IMR-90 (cell line): ENCODE data around the gene EPHB6. TPM values are rescaled to one million over a fixed set of nuclear protein-coding genes. Genes with fewer than 3 reads are reported as not detected.

ENCODE experiments used
- ATAC-seq: fragments of 200-7000 bp; cut with Tn5 transposase; 2 replicates; pipeline ENCODE4 v1.9.1; 2020; ENCODE audit warnings: low read depth, mild to moderate bottlenecking, moderate library complexity
- BruUV-seq: library from RNA; stranded (reverse); fragments of 400-500 nt; replicated peaks from 2 replicates; lab custom pipeline; 2021; lab: Mats Ljungman, UMichigan
- CTCF ChIA-PET: fragments of 300-600 bp; formaldehyde crosslinking; extraction: SDS; loops from one replicate; lab custom pipeline; 2021; ENCODE audit warnings: antibody characterized with exemption; lab: Yijun Ruan, JAX
- POLR2A ChIA-PET: fragments of 300-600 bp; sonication (Branson Sonifier 250); formaldehyde crosslinking; loops from one replicate; lab custom pipeline; 2022; ENCODE audit warnings: antibody characterized with exemption; ENCODE audit not compliant: unreplicated experiment; lab: Charles Lee
- DNase-seq: peaks from one replicate; pipeline ENCODE4 v3.0.0; 2013
- H2AFZ ChIP-seq: replicated peaks from 2 replicates; pipeline ENCODE3; 2013; ENCODE audit warnings: low read length, mild to moderate bottlenecking; ENCODE audit not compliant: poor library complexity
- H2AK5ac ChIP-seq: 2 replicates; pipeline ENCODE4 v1.6.1; 2013; ENCODE audit warnings: low read depth, low read length, inconsistent platforms
- H2AK9ac ChIP-seq: replicated peaks from 2 replicates; pipeline ENCODE3; 2013; ENCODE audit warnings: mild to moderate bottlenecking, low read depth, low read length, moderate library complexity; ENCODE audit not compliant: poor library complexity
- H2BK120ac ChIP-seq: 2 replicates; pipeline ENCODE4 v1.6.1; 2013; ENCODE audit warnings: low read depth, low read length, inconsistent platforms
- H2BK15ac ChIP-seq: 3 replicates; pipeline ENCODE4 v1.6.1; 2013; ENCODE audit warnings: low read depth, low read length, inconsistent platforms
- H2BK20ac ChIP-seq: 2 replicates; pipeline ENCODE4 v1.6.1; 2013; ENCODE audit warnings: low read depth, mild to moderate bottlenecking, inconsistent platforms, low read length, moderate library complexity
- H2BK5ac ChIP-seq: 2 replicates; pipeline ENCODE4 v1.6.1; 2013; ENCODE audit warnings: mild to moderate bottlenecking, low read depth, low read length, inconsistent platforms; ENCODE audit not compliant: poor library complexity, severe bottlenecking
- H3K14ac ChIP-seq: replicated peaks from 2 replicates; pipeline ENCODE4 v1.6.1; 2013; ENCODE audit warnings: low read depth, low read length, inconsistent platforms
- H3K18ac ChIP-seq: 2 replicates; pipeline ENCODE4 v1.6.1; 2013; ENCODE audit warnings: low read depth, low read length, control low read depth
- H3K23ac ChIP-seq: 2 replicates; pipeline ENCODE4 v1.6.1; 2013; ENCODE audit warnings: low read depth, low read length, inconsistent platforms
- H3K27ac ChIP-seq: 2 replicates; pipeline ENCODE4 v1.5.1; 2013; ENCODE audit warnings: mild to moderate bottlenecking, control low read depth, low read length; ENCODE audit not compliant: insufficient read depth
- H3K27me3 ChIP-seq: 2 replicates; pipeline ENCODE4 v1.6.1; 2013; ENCODE audit warnings: low read length; ENCODE audit not compliant: control insufficient read depth, insufficient read depth
- H3K36me3 ChIP-seq: 2 replicates; pipeline ENCODE4 v1.6.1; 2013; ENCODE audit warnings: low read length, mixed read lengths; ENCODE audit not compliant: control insufficient read depth, insufficient read depth
- H3K4ac ChIP-seq: 2 replicates; pipeline ENCODE4 v1.6.1; 2013; ENCODE audit warnings: low read depth, low read length, inconsistent platforms
- H3K4me1 ChIP-seq: 2 replicates; pipeline ENCODE4 v1.6.1; 2013; ENCODE audit warnings: low read length, mixed read lengths; ENCODE audit not compliant: control insufficient read depth, insufficient read depth
- H3K4me2 ChIP-seq: 2 replicates; pipeline ENCODE4 v1.6.1; 2013; ENCODE audit warnings: low read depth, mild to moderate bottlenecking, control low read depth, low read length, moderate library complexity
- H3K4me3 ChIP-seq: 2 replicates; pipeline ENCODE4 v1.5.1; 2013; ENCODE audit warnings: low read depth, mild to moderate bottlenecking, control low read depth, low read length, moderate library complexity; ENCODE audit not compliant: insufficient read depth
- H3K56ac ChIP-seq: 2 replicates; pipeline ENCODE4 v1.6.1; 2013; ENCODE audit warnings: low read length, inconsistent platforms; ENCODE audit not compliant: insufficient read depth; ENCODE audit errors: extremely low read depth
- H3K79me1 ChIP-seq, 2 experiments: 2 replicates each; pipeline ENCODE4 v1.6.1; 2013; ENCODE audit warnings: low read length in 2 of 2, inconsistent platforms in 1 of 2, low read depth in 1 of 2
- H3K9ac ChIP-seq: 2 replicates; pipeline ENCODE4 v1.6.1; 2013; ENCODE audit warnings: low read depth, low read length, control low read depth
- H3K9me1 ChIP-seq: 2 replicates; pipeline ENCODE4 v1.6.1; 2013; ENCODE audit warnings: low read length, inconsistent platforms; ENCODE audit not compliant: insufficient read depth
- H3K9me3 ChIP-seq: 2 replicates; pipeline ENCODE4 v1.6.1; 2013; ENCODE audit warnings: low read length; ENCODE audit not compliant: control insufficient read depth, insufficient read depth
- H4K20me1 ChIP-seq: 2 replicates; pipeline ENCODE4 v1.6.1; 2013; ENCODE audit warnings: low read length, inconsistent platforms; ENCODE audit not compliant: insufficient read depth
- H4K5ac ChIP-seq: 2 replicates; pipeline ENCODE4 v1.6.1; 2013; ENCODE audit warnings: mild to moderate bottlenecking, low read depth, low read length, control low read depth
- H4K8ac ChIP-seq, 2 experiments: 2 replicates each; pipeline ENCODE4 v1.6.1; 2013; ENCODE audit warnings: low read depth in 2 of 2, low read length in 2 of 2, control low read depth in 1 of 2, inconsistent platforms in 1 of 2
- H4K91ac ChIP-seq: 2 replicates; pipeline ENCODE4 v1.6.1; 2013; ENCODE audit warnings: low read depth, low read length, inconsistent platforms; ENCODE audit not compliant: insufficient read depth
- CEBPB ChIP-seq: IDR thresholded peaks from 2 replicates; pipeline ENCODE4 v1.6.1; 2012; ENCODE audit warnings: low read depth, low read length, improper control_type of control experiment
- MAZ ChIP-seq: IDR thresholded peaks from 2 replicates; pipeline ENCODE4 v1.6.1; 2012; ENCODE audit warnings: low read depth, mild to moderate bottlenecking, low read length, improper control_type of control experiment, moderate library complexity, borderline replicate concordance
- MXI1 ChIP-seq: IDR thresholded peaks from 2 replicates; pipeline ENCODE4 v1.6.1; 2012; ENCODE audit warnings: low read depth, mild to moderate bottlenecking, low read length, moderate library complexity, borderline replicate concordance
- NFE2L2 ChIP-seq: fragments of 150-350 bp; IDR thresholded peaks from 2 replicates; pipeline ENCODE4 v1.6.1; 2016; ENCODE audit warnings: low read depth, mild to moderate bottlenecking, low read length
- POLR2A ChIP-seq: IDR thresholded peaks from 2 replicates; pipeline ENCODE4 v1.6.1; 2012; ENCODE audit warnings: mild to moderate bottlenecking, low read depth, low read length
- RCOR1 ChIP-seq: IDR thresholded peaks from 2 replicates; pipeline ENCODE4 v1.6.1; 2012; ENCODE audit warnings: mild to moderate bottlenecking, low read length, improper control_type of control experiment; ENCODE audit not compliant: insufficient replicate concordance
- RFX5 ChIP-seq: IDR thresholded peaks from 2 replicates; pipeline ENCODE4 v1.8.0; 2012; ENCODE audit warnings: low read depth, mild to moderate bottlenecking, low read length, moderate library complexity
- SMC3 ChIP-seq: fragments of 150-350 bp; IDR thresholded peaks from 2 replicates; pipeline ENCODE4 v1.6.1; 2016; ENCODE audit warnings: low read depth, mild to moderate bottlenecking, antibody characterized with exemption, low read length, moderate library complexity
- WGBS, 2 experiments: methylation state at CpG; one replicate each; pipeline versions ENCODE4 v1.1.5 to v1.1.7; 2013; ENCODE audit warnings: missing lambda C conversion rate in 2 of 2; ENCODE audit not compliant: insufficient read length in 1 of 2; ENCODE audit errors: extremely low coverage in 2 of 2; 5-methylcytosine and 5-hydroxymethylcytosine counted together
- dilution Hi-C: fragments of 300-500 bp; cut with HindIII; formaldehyde crosslinking; loops from one replicate; pipeline ENCODE4 v1.14.3; 2018; ENCODE audit warnings: low sequenced_read_pairs; ENCODE audit not compliant: unreplicated experiment
- in situ Hi-C: fragments of 300-500 bp; cut with MboI; formaldehyde crosslinking; loops from 3 replicates; pipeline ENCODE4 v1.14.3; 2019; ENCODE audit warnings: low sequenced_read_pairs, inconsistent platforms, mixed read lengths
- intact Hi-C: fragments of 100-400 bp; cut with micrococcal nuclease; formaldehyde crosslinking; loops from 2 replicates; pipeline ENCODE4 v1.10.0; 2022
- polyA plus RNA-seq, 3 experiments: library from polyadenylated mRNA; depleted of rRNA; stranded (reverse); fragments of >200 nt; gene quantifications; 2 replicates each; pipeline ENCODE4 v1.2.3, GENCODE V29; 2012; ENCODE audit warnings: low replicate concordance in 1 of 3
- total RNA-seq: library from RNA; depleted of rRNA; stranded (reverse); fragments of >200 nt; gene quantifications from 2 replicates; pipeline ENCODE4 v1.2.3, GENCODE V29; 2012
- TF ChIP-seq, protein P1 (sequence below): conservative IDR thresholded peaks from 2 replicates; pipeline ENCODE4 v1.5.1; 2012; ENCODE audit warnings: mild to moderate bottlenecking, low read depth, low read length, improper control_type of control experiment
- TF ChIP-seq, protein P2 (sequence below): fragments of 150-350 bp; IDR thresholded peaks from 2 replicates; pipeline ENCODE4 v1.6.1; 2016; ENCODE audit warnings: low read depth, mild to moderate bottlenecking, low read length, moderate library complexity, borderline replicate concordance

Gene EPHB6
- total and polyA plus RNA-seq, 2 of the 4 experiments (the other 2 are of a cell fraction), result under 0.01 to 0.60 TPM

DNA sequence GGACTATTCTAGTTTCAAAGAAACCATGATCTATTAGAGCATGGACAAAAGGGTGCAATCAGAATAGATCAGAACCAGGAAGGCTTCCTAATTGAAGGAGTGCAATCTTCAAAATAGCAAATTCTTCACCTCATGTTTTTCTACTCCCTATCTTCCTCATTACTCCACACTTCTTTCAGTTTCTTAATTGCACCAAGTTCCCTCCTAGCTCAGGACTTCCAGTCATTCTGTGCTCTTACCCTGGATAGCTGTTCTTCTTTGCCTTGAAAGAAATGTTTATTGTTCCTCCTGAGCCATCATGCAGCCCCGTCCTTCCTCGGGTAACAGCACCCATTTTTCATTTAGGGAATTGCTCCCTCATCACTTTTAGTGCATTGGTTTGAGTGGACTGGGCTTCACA is 55.6 kb downstream of the EPHB6 start:
- POLR2A ChIA-PET, result no interaction called here
- CTCF ChIA-PET, result no interaction called here

More for the DNA sequence above, 55.6 kb downstream of the EPHB6 start:
- Histone ChIP-seq H3K36me3 (no peaks in the 10 kb centered on the region), H3K4me2 (no peak overlapping the region), H3K18ac (no peak overlapping the region), H3K14ac (no peak overlapping the region), H4K8ac (no peak overlapping the region), H2AFZ (no peak overlapping the region), H2BK120ac (no peak overlapping the region), H3K4me3 (no peak overlapping the region), H3K4ac (no peak overlapping the region), H2BK20ac (no peak overlapping the region), H2AK5ac (no peak overlapping the region), H3K27me3 (no peaks in the 10 kb centered on the region), H3K9ac (no peak overlapping the region), H3K4me1 (no peaks in the 10 kb centered on the region), H3K9me1 (no peaks in the 10 kb centered on the region), H2AK9ac (no peak overlapping the region), H3K9me3 (peaks cover 6% of the 10 kb centered on the region), H3K27ac (no peak overlapping the region), H3K79me1 (no peaks in the 10 kb centered on the region), H4K91ac (no peak overlapping the region), H3K23ac (no peak overlapping the region), H4K20me1 (no peaks in the 10 kb centered on the region), H4K5ac (no peak overlapping the region), H2BK15ac (no peak overlapping the region), H2BK5ac (no peak overlapping the region), H3K56ac (no peak overlapping the region)
- ATAC-seq (no peak), DNase-seq (no peak)
- in situ Hi-C loops, result no loop called here
- intact Hi-C loops, result no loop called here
- no CpG with 5 or more reads among the region's 2 CpGs for WGBS, 2 experiments
- TF ChIP-seq MAZ (no peak), RCOR1 (no peak), CEBPB (no peak), POLR2A (no peak), NFE2L2 (no peak), SMC3 (no peak), MXI1 (no peak), RFX5 (no peak)
- TF ChIP-seq, protein P1, sequence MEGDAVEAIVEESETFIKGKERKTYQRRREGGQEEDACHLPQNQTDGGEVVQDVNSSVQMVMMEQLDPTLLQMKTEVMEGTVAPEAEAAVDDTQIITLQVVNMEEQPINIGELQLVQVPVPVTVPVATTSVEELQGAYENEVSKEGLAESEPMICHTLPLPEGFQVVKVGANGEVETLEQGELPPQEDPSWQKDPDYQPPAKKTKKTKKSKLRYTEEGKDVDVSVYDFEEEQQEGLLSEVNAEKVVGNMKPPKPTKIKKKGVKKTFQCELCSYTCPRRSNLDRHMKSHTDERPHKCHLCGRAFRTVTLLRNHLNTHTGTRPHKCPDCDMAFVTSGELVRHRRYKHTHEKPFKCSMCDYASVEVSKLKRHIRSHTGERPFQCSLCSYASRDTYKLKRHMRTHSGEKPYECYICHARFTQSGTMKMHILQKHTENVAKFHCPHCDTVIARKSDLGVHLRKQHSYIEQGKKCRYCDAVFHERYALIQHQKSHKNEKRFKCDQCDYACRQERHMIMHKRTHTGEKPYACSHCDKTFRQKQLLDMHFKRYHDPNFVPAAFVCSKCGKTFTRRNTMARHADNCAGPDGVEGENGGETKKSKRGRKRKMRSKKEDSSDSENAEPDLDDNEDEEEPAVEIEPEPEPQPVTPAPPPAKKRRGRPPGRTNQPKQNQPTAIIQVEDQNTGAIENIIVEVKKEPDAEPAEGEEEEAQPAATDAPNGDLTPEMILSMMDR, result no peak
- TF ChIP-seq, protein P2, sequence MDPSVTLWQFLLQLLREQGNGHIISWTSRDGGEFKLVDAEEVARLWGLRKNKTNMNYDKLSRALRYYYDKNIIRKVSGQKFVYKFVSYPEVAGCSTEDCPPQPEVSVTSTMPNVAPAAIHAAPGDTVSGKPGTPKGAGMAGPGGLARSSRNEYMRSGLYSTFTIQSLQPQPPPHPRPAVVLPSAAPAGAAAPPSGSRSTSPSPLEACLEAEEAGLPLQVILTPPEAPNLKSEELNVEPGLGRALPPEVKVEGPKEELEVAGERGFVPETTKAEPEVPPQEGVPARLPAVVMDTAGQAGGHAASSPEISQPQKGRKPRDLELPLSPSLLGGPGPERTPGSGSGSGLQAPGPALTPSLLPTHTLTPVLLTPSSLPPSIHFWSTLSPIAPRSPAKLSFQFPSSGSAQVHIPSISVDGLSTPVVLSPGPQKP, result no peak
- dilution Hi-C loops, result no loop called here
- no TSS peak for BruUV-seq
